Keratinocyte (primary cell): ENCODE measurements around the gene CHD1.

Experiments
- CTCF ChIP-seq, 3 experiments: IDR thresholded peaks in 1 of 3; conservative IDR thresholded peaks in 1 of 3; optimal IDR thresholded peaks in 1 of 3; 2 replicates in 2 of 3; 3 replicates in 1 of 3; pipeline versions ENCODE3 to v1.5.1; 2011; ENCODE audit warnings: low read length in 3 of 3, mild to moderate bottlenecking in 3 of 3, moderate library complexity in 2 of 3, control low read depth in 1 of 3, inconsistent platforms in 1 of 3; ENCODE audit not compliant: insufficient read depth in 2 of 3; ENCODE audit errors: extremely low read depth in 1 of 3
- EZH2 ChIP-seq: IDR thresholded peaks from one replicate; pipeline ENCODE4 v1.6.1; 2012; ENCODE audit warnings: inconsistent platforms, mild to moderate bottlenecking, low read length, moderate library complexity

- TF ChIP-seq CTCF (optimal IDR thresholded peaks at IDR 0.05 in 1 of 3, IDR thresholded peaks at IDR 0.05 in 1 of 3, conservative IDR thresholded peaks at IDR 0.05 in 1 of 3; ENCODE audit: extremely low read depth in 1 of 3, insufficient read depth in 2 of 3, low read length in 3 of 3) (no peak), EZH2 (no peak)
Observed at GRCh38 chr5:98846520-98846919, 82.3 kb downstream of the CHD1 start.
